Type B pancreatic cell (in vitro differentiated cells): Measurements from ENCODE around the gene SLC7A4. TPM values are rescaled to one million over a fixed set of nuclear protein-coding genes. Genes with fewer than 3 reads are reported as not detected.

Experiments
- DNase-seq: peaks from one replicate; pipeline ENCODE4 v3.0.0; 2021; ENCODE audit warnings: mixed read lengths; ENCODE audit not compliant: unreplicated experiment; ENCODE audit errors: extremely low spot score
- H3K27ac Mint-ChIP-seq: 2 replicates; pipeline ENCODE4 v1.8.0; 2021; ENCODE audit warnings: mild to moderate bottlenecking, mixed read lengths
- H3K27me3 Mint-ChIP-seq: 2 replicates; pipeline ENCODE4 v1.8.0; 2021; ENCODE audit warnings: mixed read lengths
- H3K36me3 Mint-ChIP-seq: 2 replicates; pipeline ENCODE4 v1.8.0; 2021; ENCODE audit warnings: mixed read lengths
- H3K4me1 Mint-ChIP-seq: one replicate; pipeline ENCODE4 v1.8.0; 2021; ENCODE audit warnings: mixed read lengths; ENCODE audit not compliant: unreplicated experiment
- H3K4me3 Mint-ChIP-seq: 2 replicates; pipeline ENCODE4 v1.8.0; 2021; ENCODE audit warnings: mild to moderate bottlenecking, mixed read lengths
- H3K9me3 Mint-ChIP-seq: 2 replicates; pipeline ENCODE4 v1.8.0; 2021; ENCODE audit warnings: mixed read lengths
- CTCF ChIP-seq: fragments of 200-600 bp; sonication (generic); conservative IDR thresholded peaks from 2 replicates; pipeline ENCODE4 v1.5.0; 2021; ENCODE audit warnings: antibody characterized with exemption, mild to moderate bottlenecking
- total RNA-seq: library from RNA; stranded (reverse); gene quantifications from 2 replicates; pipeline ENCODE4 v1.2.1, GENCODE V29; 2021; ENCODE audit warnings: low replicate concordance

SLC7A4 gene
- total RNA-seq, 1 donor from 2014 or later: 3.3 TPM

DNA sequence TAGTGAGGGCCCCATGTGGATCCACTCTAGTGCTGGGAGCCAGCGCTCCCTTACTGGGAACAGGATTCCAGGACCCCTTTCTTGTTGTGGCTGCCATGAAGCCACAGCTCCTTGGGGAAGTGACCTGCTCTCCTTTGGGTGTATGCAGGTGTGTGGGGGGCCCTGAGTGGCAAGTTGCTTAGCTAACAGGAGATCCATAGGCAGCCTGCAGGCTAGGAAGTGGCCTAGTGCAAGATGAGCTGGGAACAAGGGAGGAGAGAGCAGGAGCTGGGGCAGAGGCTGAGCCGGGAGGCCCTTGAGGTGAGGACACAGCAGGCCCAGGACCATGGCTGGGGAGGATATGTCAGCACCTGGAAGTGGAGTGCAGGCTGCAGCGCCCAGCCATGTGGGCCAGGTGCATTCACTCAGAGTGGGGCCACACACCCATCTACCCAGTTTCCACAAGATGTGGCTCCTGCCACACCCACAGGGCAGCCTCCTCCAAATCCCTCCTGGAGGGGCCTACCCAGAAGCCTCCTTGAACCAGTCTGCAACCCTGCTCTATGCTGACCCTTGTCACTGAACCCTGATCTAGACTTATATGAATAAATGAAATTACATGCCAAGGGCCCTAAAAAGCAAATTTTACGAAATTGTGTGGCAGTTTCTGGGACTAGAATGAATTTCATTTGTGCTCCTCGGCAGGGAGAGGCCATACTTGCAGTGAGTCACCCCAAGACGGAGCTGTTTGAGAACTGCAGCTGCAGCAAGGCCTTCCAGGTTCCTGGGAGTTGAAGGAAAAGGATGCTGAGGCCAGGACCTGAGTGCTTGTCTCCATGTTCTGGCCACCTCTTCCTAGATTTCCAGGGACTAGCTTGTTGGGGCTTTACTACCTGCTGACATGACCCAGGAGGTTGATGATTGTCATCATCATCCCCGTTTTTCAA is 33.7 kb downstream of the SLC7A4 start:
- Mint-ChIP-seq H3K27ac (peak overlapping the region; percentile 68), H3K27me3 (no peaks in the 10 kb centered on the region), H3K4me3 (peak overlapping the region; percentile 52), H3K4me1 (peaks cover 11% of the 10 kb centered on the region), H3K9me3 (no peaks in the 10 kb centered on the region), H3K36me3 (no peaks in the 10 kb centered on the region)
- no peak for TF ChIP-seq CTCF
- no peak for DNase-seq

GRCh38 chr22:20997536-20998257 is 34.7 kb downstream of the SLC7A4 start:
- no peak overlapping the region for H3K4me3 Mint-ChIP-seq
- no peak overlapping the region for H3K27ac Mint-ChIP-seq
- no peaks in the 10 kb centered on the region for H3K27me3 Mint-ChIP-seq
- H3K9me3 Mint-ChIP-seq: no peaks in the 10 kb centered on the region
- H3K4me1 Mint-ChIP-seq: peaks cover 4% of the 10 kb centered on the region
- TF ChIP-seq CTCF: no peak
- DNase-seq: no peak
- no peaks in the 10 kb centered on the region for H3K36me3 Mint-ChIP-seq

GRCh38 chr22:20996598-20997535 is 35.5 kb downstream of the SLC7A4 start:
- TF ChIP-seq CTCF: no peak
- H3K27me3 Mint-ChIP-seq: no peaks in the 10 kb centered on the region

DNA sequence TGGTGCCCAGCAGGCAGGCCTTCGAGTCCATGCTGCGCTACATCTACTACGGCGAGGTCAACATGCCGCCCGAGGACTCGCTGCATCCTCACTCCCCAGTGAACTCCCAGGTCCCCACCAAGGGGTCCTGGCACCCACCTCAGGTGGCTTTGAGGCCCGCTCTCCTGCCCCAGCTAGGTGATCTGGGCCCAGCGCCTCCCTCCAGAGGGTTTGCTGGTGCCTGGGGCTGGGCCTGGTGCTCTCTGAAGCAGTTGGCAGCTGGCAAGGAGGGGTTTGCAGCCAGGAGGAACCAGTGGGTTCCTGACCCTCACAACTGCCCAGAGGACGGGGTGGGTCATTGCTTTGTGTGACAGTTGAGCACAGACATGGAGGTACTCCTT is 36.3 kb downstream of the SLC7A4 start:
- no peak overlapping the region for H3K27ac Mint-ChIP-seq
- H3K4me3 Mint-ChIP-seq: no peak overlapping the region
- no peak for DNase-seq
- no peaks in the 10 kb centered on the region for H3K9me3 Mint-ChIP-seq
- TF ChIP-seq CTCF: no peak
- H3K27me3 Mint-ChIP-seq: no peaks in the 10 kb centered on the region
- no peaks in the 10 kb centered on the region for H3K4me1 Mint-ChIP-seq
- no peaks in the 10 kb centered on the region for H3K36me3 Mint-ChIP-seq

More at GRCh38 chr22:20996598-20997535, 35.5 kb downstream of the SLC7A4 start:
- peaks cover 3% of the 10 kb centered on the region for H3K4me1 Mint-ChIP-seq
- no peak overlapping the region for H3K27ac Mint-ChIP-seq
- no peaks in the 10 kb centered on the region for H3K9me3 Mint-ChIP-seq
- H3K36me3 Mint-ChIP-seq: no peaks in the 10 kb centered on the region
- no peak overlapping the region for H3K4me3 Mint-ChIP-seq
- no peak for DNase-seq

GRCh38 chr22:20995329-20996030 is 36.9 kb downstream of the SLC7A4 start:
- Mint-ChIP-seq H3K36me3 (no peaks in the 10 kb centered on the region), H3K4me1 (no peaks in the 10 kb centered on the region), H3K27me3 (no peaks in the 10 kb centered on the region), H3K27ac (no peak overlapping the region), H3K9me3 (no peaks in the 10 kb centered on the region), H3K4me3 (no peak overlapping the region)
- DNase-seq: no peak
- TF ChIP-seq CTCF: no peak
